HUES48 (cell line): ENCODE results near the gene PCNX1.

Source experiments
- H3K27ac ChIP-seq: one replicate; pipeline ENCODE4 v1.7.0; 2013; ENCODE audit warnings: low read depth, low read length, inconsistent platforms
- H3K27me3 ChIP-seq: 2 replicates; pipeline ENCODE4 v1.6.1; 2013; ENCODE audit warnings: mild to moderate bottlenecking, low read length; ENCODE audit not compliant: control insufficient read depth, insufficient read depth
- H3K36me3 ChIP-seq: 2 replicates; pipeline ENCODE4 v1.6.1; 2013; ENCODE audit warnings: low read length; ENCODE audit not compliant: control insufficient read depth, insufficient read depth
- H3K4me1 ChIP-seq: 2 replicates; pipeline ENCODE4 v1.6.1; 2013; ENCODE audit warnings: mild to moderate bottlenecking, low read length; ENCODE audit not compliant: control insufficient read depth, insufficient read depth
- H3K4me3 ChIP-seq: 2 replicates; pipeline ENCODE4 v1.5.1; 2013; ENCODE audit warnings: mild to moderate bottlenecking, low read depth, low read length
- H3K9ac ChIP-seq: 2 replicates; pipeline ENCODE4 v1.6.1; 2013; ENCODE audit warnings: mild to moderate bottlenecking, low read depth, low read length, moderate library complexity
- H3K9me3 ChIP-seq: 2 replicates; pipeline ENCODE4 v1.6.1; 2013; ENCODE audit warnings: low read length; ENCODE audit not compliant: control insufficient read depth, insufficient read depth

The PCNX1 gene

GRCh38 chr14:70881549-70882177 is 25.6 kb upstream of the PCNX1 start:
- Histone ChIP-seq H3K27ac (no peak overlapping the region), H3K27me3 (no peaks in the 10 kb centered on the region)

GRCh38 chr14:70882776-70883492 is 24.3 kb upstream of the PCNX1 start:
- H3K27me3 ChIP-seq, result no peaks in the 10 kb centered on the region
- no peak overlapping the region for H3K27ac ChIP-seq
- H3K4me1 ChIP-seq, result peaks cover 6% of the 10 kb centered on the region; the same call in 1 of the 2 replicates
- H3K9ac ChIP-seq, result no peak overlapping the region
- no peaks in the 10 kb centered on the region for H3K36me3 ChIP-seq
- H3K4me3 ChIP-seq, result no peak overlapping the region
- no peaks in the 10 kb centered on the region for H3K9me3 ChIP-seq

More at GRCh38 chr14:70881549-70882177, 25.6 kb upstream of the PCNX1 start:
- peaks cover 3% of the 10 kb centered on the region; the same call in 1 of the 2 replicates for H3K4me1 ChIP-seq
- no peak overlapping the region for H3K9ac ChIP-seq
- no peak overlapping the region for H3K4me3 ChIP-seq
- no peaks in the 10 kb centered on the region for H3K36me3 ChIP-seq
- H3K9me3 ChIP-seq, result no peaks in the 10 kb centered on the region

- H3K4me1 ChIP-seq, result peaks cover 6% of the 10 kb centered on the region; the same call in 1 of the 2 replicates
- no peaks in the 10 kb centered on the region for H3K36me3 ChIP-seq
- no peak overlapping the region for H3K4me3 ChIP-seq
- no peaks in the 10 kb centered on the region for H3K9me3 ChIP-seq
- H3K27me3 ChIP-seq, result no peaks in the 10 kb centered on the region
- H3K9ac ChIP-seq, result no peak overlapping the region
- H3K27ac ChIP-seq, result no peak overlapping the region
These were observed 22.5 kb upstream of the PCNX1 start for GRCh38 chr14:70884595-70885342.

GRCh38 chr14:70885343-70886022 is 21.8 kb upstream of the PCNX1 start:
- no peak overlapping the region for H3K4me3 ChIP-seq
- no peak overlapping the region for H3K27ac ChIP-seq
- H3K36me3 ChIP-seq, result no peaks in the 10 kb centered on the region
- no peak overlapping the region for H3K9ac ChIP-seq
- peaks cover 6% of the 10 kb centered on the region; the same call in 1 of the 2 replicates for H3K4me1 ChIP-seq
- H3K27me3 ChIP-seq, result no peaks in the 10 kb centered on the region
- H3K9me3 ChIP-seq, result no peaks in the 10 kb centered on the region

GRCh38 chr14:70886421-70887206 is 20.6 kb upstream of the PCNX1 start:
- peaks cover 6% of the 10 kb centered on the region; the same call in 1 of the 2 replicates for H3K4me1 ChIP-seq
- no peaks in the 10 kb centered on the region for H3K27me3 ChIP-seq
- H3K27ac ChIP-seq, result no peak overlapping the region
- H3K4me3 ChIP-seq, result no peak overlapping the region
- H3K9me3 ChIP-seq, result no peaks in the 10 kb centered on the region
- no peaks in the 10 kb centered on the region for H3K36me3 ChIP-seq
- no peak overlapping the region for H3K9ac ChIP-seq

GRCh38 chr14:70887207-70887681 is 20.0 kb upstream of the PCNX1 start:
- no peak overlapping the region for H3K4me3 ChIP-seq
- no peaks in the 10 kb centered on the region for H3K27me3 ChIP-seq
- H3K9me3 ChIP-seq, result no peaks in the 10 kb centered on the region
- H3K4me1 ChIP-seq, result peaks cover 6% of the 10 kb centered on the region; the same call in 1 of the 2 replicates
- H3K9ac ChIP-seq, result no peak overlapping the region
- H3K27ac ChIP-seq, result no peak overlapping the region
- no peaks in the 10 kb centered on the region for H3K36me3 ChIP-seq

- Histone ChIP-seq H3K27me3 (no peaks in the 10 kb centered on the region), H3K9ac (no peak overlapping the region), H3K27ac (no peak overlapping the region), H3K4me1 (peaks cover 6% of the 10 kb centered on the region; the same call in 1 of the 2 replicates), H3K9me3 (no peaks in the 10 kb centered on the region), H3K36me3 (no peaks in the 10 kb centered on the region), H3K4me3 (no peak overlapping the region)
These were observed 19.3 kb upstream of the PCNX1 start for GRCh38 chr14:70887737-70888499.

- H3K27ac ChIP-seq, result no peak overlapping the region
- H3K4me1 ChIP-seq, result peaks cover 6% of the 10 kb centered on the region; the same call in 1 of the 2 replicates
- no peak overlapping the region for H3K9ac ChIP-seq
- H3K4me3 ChIP-seq, result no peak overlapping the region
- no peaks in the 10 kb centered on the region for H3K27me3 ChIP-seq
- H3K9me3 ChIP-seq, result no peaks in the 10 kb centered on the region
- no peaks in the 10 kb centered on the region for H3K36me3 ChIP-seq
These were observed 18.5 kb upstream of the PCNX1 start for GRCh38 chr14:70888681-70889175.

- H3K27ac ChIP-seq, result no peak overlapping the region
- no peaks in the 10 kb centered on the region for H3K36me3 ChIP-seq
- H3K4me1 ChIP-seq, result peaks cover 6% of the 10 kb centered on the region; the same call in 1 of the 2 replicates
- no peaks in the 10 kb centered on the region for H3K27me3 ChIP-seq
- no peak overlapping the region for H3K4me3 ChIP-seq
- no peak overlapping the region for H3K9ac ChIP-seq
- H3K9me3 ChIP-seq, result no peaks in the 10 kb centered on the region
These were observed 17.7 kb upstream of the PCNX1 start for GRCh38 chr14:70889555-70889954.
